CD14-positive monocyte (primary cell): Measurements from ENCODE around the gene OSCAR. TPM values are rescaled to one million over a fixed set of nuclear protein-coding genes. Genes with fewer than 3 reads are reported as not detected.
A peak's percentile ranks its signal among the peaks of the same experiment; 100 is the strongest.

Experiments used
- DNase-seq, 3 donors: peaks; one replicate each; pipeline ENCODE4 v3.0.0-alpha.2; 2011 to 2022
- H2AFZ ChIP-seq: 2 replicates; pipeline ENCODE4 v1.6.0; 2012; ENCODE audit warnings: mild to moderate bottlenecking, low read depth, low read length, inconsistent platforms; ENCODE audit not compliant: insufficient read depth, poor library complexity, severe bottlenecking
- H3K27ac ChIP-seq, 2 donors: 1 replicate in 1 of 2; 2 replicates in 1 of 2; pipeline ENCODE4 v1.5.1; 2012 to 2013; ENCODE audit warnings: low read length in 2 of 2, control low read depth in 1 of 2, inconsistent platforms in 1 of 2, low read depth in 1 of 2, mild to moderate bottlenecking in 1 of 2
- H3K27me3 ChIP-seq, 2 donors: one replicate each; pipeline versions ENCODE4 v1.6.0 to v1.6.1; 2011 to 2013; ENCODE audit warnings: low read length in 2 of 2; ENCODE audit not compliant: control insufficient read depth in 2 of 2, insufficient read depth in 2 of 2
- H3K36me3 ChIP-seq, 2 donors: replicated peaks in 1 of 2; 1 replicate in 1 of 2; 2 replicates in 1 of 2; pipeline versions ENCODE4 v1.5.1 to v1.6.1; 2012 to 2013; ENCODE audit warnings: low read length in 2 of 2, control low read depth in 1 of 2, inconsistent platforms in 1 of 2, mild to moderate bottlenecking in 1 of 2; ENCODE audit not compliant: insufficient read depth in 2 of 2, control insufficient read depth in 1 of 2
- H3K4me1 ChIP-seq, 2 donors: 1 replicate in 1 of 2; 2 replicates in 1 of 2; pipeline versions ENCODE4 v1.5.1 to v1.6.1; 2012 to 2013; ENCODE audit warnings: low read length in 2 of 2, control low read depth in 1 of 2, inconsistent platforms in 1 of 2, mild to moderate bottlenecking in 1 of 2, moderate library complexity in 1 of 2; ENCODE audit not compliant: insufficient read depth in 2 of 2, control insufficient read depth in 1 of 2
- H3K4me2 ChIP-seq: replicated peaks from 2 replicates; pipeline ENCODE3; 2012; ENCODE audit warnings: low read length, moderate library complexity, mild to moderate bottlenecking; ENCODE audit not compliant: poor library complexity, severe bottlenecking; ENCODE audit errors: extremely low read depth
- H3K4me3 ChIP-seq, 3 experiments: fragments of 200-600 bp in 1 of 3; sonication (generic) in 1 of 3; replicated peaks in 1 of 3; 1 replicate in 2 of 3; 2 replicates in 1 of 3; pipeline ENCODE4 v1.5.1; 2011 to 2013; ENCODE audit warnings: low read length in 3 of 3, mild to moderate bottlenecking in 3 of 3, control low read depth in 2 of 3, low read depth in 2 of 3, inconsistent platforms in 1 of 3, moderate library complexity in 1 of 3
- H3K79me2 ChIP-seq: 2 replicates; pipeline ENCODE4 v1.6.0; 2012; ENCODE audit warnings: mild to moderate bottlenecking, control low read depth, inconsistent platforms, low read length, moderate library complexity; ENCODE audit not compliant: insufficient read depth
- H3K9ac ChIP-seq: 2 replicates; pipeline ENCODE4 v1.6.0; 2017; ENCODE audit warnings: low read length, mild to moderate bottlenecking; ENCODE audit not compliant: insufficient read depth, poor library complexity, severe bottlenecking
- H3K9me3 ChIP-seq, 2 donors: replicated peaks in 1 of 2; 1 replicate in 1 of 2; 2 replicates in 1 of 2; pipeline versions ENCODE4 v1.5.1 to v1.6.1; 2012 to 2013; ENCODE audit warnings: low read length in 2 of 2, control low read depth in 1 of 2; ENCODE audit not compliant: control insufficient read depth in 1 of 2, insufficient read depth in 1 of 2
- H4K20me1 ChIP-seq: 2 replicates; pipeline ENCODE4 v1.6.0; 2012; ENCODE audit warnings: mild to moderate bottlenecking, low read length, control low read depth, moderate library complexity; ENCODE audit not compliant: insufficient read depth
- H3K27ac Mint-ChIP-seq, 7 donors: one replicate each; pipeline ENCODE4 v1.8.0; 2020; ENCODE audit warnings: mild to moderate bottlenecking in 7 of 7, mixed read lengths in 7 of 7, moderate library complexity in 6 of 7, inconsistent platforms in 2 of 7
- H3K27me3 Mint-ChIP-seq, 3 donors: one replicate each; pipeline ENCODE4 v1.8.0; 2021 to 2022; ENCODE audit warnings: low read depth in 3 of 3, mild to moderate bottlenecking in 3 of 3, mixed read lengths in 3 of 3, moderate library complexity in 3 of 3, inconsistent platforms in 1 of 3
- H3K36me3 Mint-ChIP-seq, 2 donors: one replicate each; pipeline ENCODE4 v1.8.0; 2020; ENCODE audit warnings: mixed read lengths in 2 of 2, inconsistent platforms in 1 of 2, mild to moderate bottlenecking in 1 of 2
- H3K4me1 Mint-ChIP-seq: one replicate; pipeline ENCODE4 v1.8.0; 2020; ENCODE audit warnings: mild to moderate bottlenecking, mixed read lengths
- H3K4me3 Mint-ChIP-seq, 2 donors: one replicate each; pipeline ENCODE4 v1.8.0; 2020; ENCODE audit warnings: mild to moderate bottlenecking in 2 of 2, mixed read lengths in 2 of 2, moderate library complexity in 1 of 2
- H3K9me3 Mint-ChIP-seq, 7 donors: one replicate each; pipeline ENCODE4 v1.8.0; 2020 to 2022; ENCODE audit warnings: mixed read lengths in 7 of 7, mild to moderate bottlenecking in 6 of 7, moderate library complexity in 6 of 7, inconsistent platforms in 2 of 7
- WGBS: methylation state at CpG from one replicate; pipeline ENCODE4 v1.1.5; 2013; ENCODE audit warnings: missing lambda C conversion rate; ENCODE audit not compliant: insufficient coverage; 5-methylcytosine and 5-hydroxymethylcytosine counted together
- intact Hi-C, 2 donors: fragments of 100-400 bp; cut with micrococcal nuclease; formaldehyde crosslinking; loops; one replicate each; pipeline versions ENCODE4 v1.15.0 to v1.15.1; 2023
- polyA plus RNA-seq, 3 donors: library from polyadenylated mRNA; depleted of rRNA in 1 of 3; unstranded in 2 of 3; stranded (reverse) in 1 of 3; fragments of 300-500 nt in 2 of 3; fragments of >200 nt in 1 of 3; fragmentation: Illumina TruSeq in 2 of 3; gene quantifications; 1 replicate in 2 of 3; 2 replicates in 1 of 3; pipeline ENCODE4 v1.2.3, GENCODE V29; 2012 to 2021
- TF ChIP-seq, protein P1 (sequence below): fragments of 200-600 bp; IDR thresholded peaks from one replicate; pipeline ENCODE4 v1.8.0; 2022; ENCODE audit warnings: antibody characterized with exemption, mild to moderate bottlenecking

OSCAR gene
- polyA plus RNA-seq, 3 donors = 81.4 to 270 (median 126) TPM

DNA sequence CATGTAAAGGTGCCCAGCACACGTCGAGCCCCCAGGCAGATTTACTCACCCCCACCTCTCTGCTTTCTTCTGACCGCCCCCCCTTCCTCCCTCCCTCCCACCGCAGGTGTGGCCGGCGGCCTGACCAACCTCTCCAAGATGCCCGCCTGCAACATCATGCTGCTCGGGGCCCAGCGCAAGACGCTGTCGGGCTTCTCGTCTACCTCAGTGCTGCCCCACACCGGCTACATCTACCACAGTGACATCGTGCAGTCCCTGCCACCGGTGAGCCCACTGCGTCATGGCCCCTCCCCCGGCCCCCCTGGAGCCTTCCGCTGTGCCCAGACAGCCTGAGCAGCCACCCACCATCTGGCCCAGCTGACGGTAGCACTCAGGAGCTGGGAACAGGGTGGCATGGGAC is 23.8 kb upstream of the OSCAR start:
- WGBS = 98% methylated on average over 19 of the region's 19 CpGs
- Histone ChIP-seq H3K9me3 (no peaks in the 10 kb centered on the region), H3K4me1 (no peaks in the 10 kb centered on the region), H3K27ac (no peak overlapping the region), H3K79me2 (no peaks in the 10 kb centered on the region), H3K36me3 (peaks cover 83 to 96% of the 10 kb centered on the region in 2 donors), H3K27me3 (no peaks in the 10 kb centered on the region), H4K20me1 (no peaks in the 10 kb centered on the region), H2AFZ (no peak overlapping the region), H3K4me3 (no peak overlapping the region), H3K4me2 (no peak overlapping the region), H3K9ac (no peak overlapping the region)
- Mint-ChIP-seq H3K27me3 (no peaks in the 10 kb centered on the region), H3K9me3 (no peaks in the 10 kb centered on the region), H3K36me3 (peaks cover 81 to 97% of the 10 kb centered on the region in 2 donors), H3K4me3 (peak overlapping the region in 1 of 2 donors; percentile 9), H3K4me1 (no peaks in the 10 kb centered on the region), H3K27ac (no peak overlapping the region)
- intact Hi-C loops = no loop called here
- TF ChIP-seq, protein P1, sequence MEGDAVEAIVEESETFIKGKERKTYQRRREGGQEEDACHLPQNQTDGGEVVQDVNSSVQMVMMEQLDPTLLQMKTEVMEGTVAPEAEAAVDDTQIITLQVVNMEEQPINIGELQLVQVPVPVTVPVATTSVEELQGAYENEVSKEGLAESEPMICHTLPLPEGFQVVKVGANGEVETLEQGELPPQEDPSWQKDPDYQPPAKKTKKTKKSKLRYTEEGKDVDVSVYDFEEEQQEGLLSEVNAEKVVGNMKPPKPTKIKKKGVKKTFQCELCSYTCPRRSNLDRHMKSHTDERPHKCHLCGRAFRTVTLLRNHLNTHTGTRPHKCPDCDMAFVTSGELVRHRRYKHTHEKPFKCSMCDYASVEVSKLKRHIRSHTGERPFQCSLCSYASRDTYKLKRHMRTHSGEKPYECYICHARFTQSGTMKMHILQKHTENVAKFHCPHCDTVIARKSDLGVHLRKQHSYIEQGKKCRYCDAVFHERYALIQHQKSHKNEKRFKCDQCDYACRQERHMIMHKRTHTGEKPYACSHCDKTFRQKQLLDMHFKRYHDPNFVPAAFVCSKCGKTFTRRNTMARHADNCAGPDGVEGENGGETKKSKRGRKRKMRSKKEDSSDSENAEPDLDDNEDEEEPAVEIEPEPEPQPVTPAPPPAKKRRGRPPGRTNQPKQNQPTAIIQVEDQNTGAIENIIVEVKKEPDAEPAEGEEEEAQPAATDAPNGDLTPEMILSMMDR = no peak
- DNase-seq = no peak

DNA sequence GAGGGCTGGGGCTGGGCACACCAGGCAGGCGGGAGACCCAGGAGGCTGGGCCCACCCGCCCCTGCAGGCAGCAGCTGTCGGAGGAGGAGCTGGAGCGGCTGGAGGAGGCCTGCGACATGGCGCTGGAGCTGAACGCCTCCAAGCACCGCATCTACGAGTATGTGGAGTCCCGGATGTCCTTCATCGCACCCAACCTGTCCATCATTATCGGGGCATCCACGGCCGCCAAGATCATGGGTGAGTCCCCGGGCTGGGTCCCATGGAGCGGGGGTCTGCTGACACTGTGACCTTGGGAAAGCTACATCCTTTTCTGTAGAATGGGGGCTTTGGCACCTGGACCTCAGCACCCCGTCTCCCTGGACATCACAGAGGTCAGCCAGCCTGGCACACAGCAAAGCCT is 23.1 kb upstream of the OSCAR start:
- no peaks in the 10 kb centered on the region for H3K9me3 ChIP-seq
- peak overlapping the region in 1 of 7 donors; percentile 63 for H3K27ac Mint-ChIP-seq
- peaks cover 82 to 94% of the 10 kb centered on the region in 2 donors for H3K36me3 Mint-ChIP-seq
- no peaks in the 10 kb centered on the region for H3K27me3 ChIP-seq
- no peaks in the 10 kb centered on the region for H3K79me2 ChIP-seq
- WGBS = 99% methylated on average over 16 of the region's 17 CpGs
- no peak overlapping the region for H3K27ac ChIP-seq
- no peak overlapping the region for H3K4me3 Mint-ChIP-seq
- no peak overlapping the region for H2AFZ ChIP-seq
- intact Hi-C loops = no loop called here
- no peak for DNase-seq
- H3K9ac ChIP-seq = no peak overlapping the region
- no peaks in the 10 kb centered on the region for H3K27me3 Mint-ChIP-seq
- H4K20me1 ChIP-seq = no peaks in the 10 kb centered on the region
- no peaks in the 10 kb centered on the region for H3K4me1 ChIP-seq
- peaks cover 79 to 93% of the 10 kb centered on the region in 2 donors for H3K36me3 ChIP-seq
- no peak overlapping the region for H3K4me3 ChIP-seq
- H3K4me1 Mint-ChIP-seq = no peaks in the 10 kb centered on the region
- H3K4me2 ChIP-seq = no peak overlapping the region
- TF ChIP-seq, protein P1 = no peak
- no peaks in the 10 kb centered on the region for H3K9me3 Mint-ChIP-seq
